Skin epidermis (tissue), 12 donors: ENCODE results near the gene KLF7.

Source experiments
- H3K27ac ChIP-seq, 21 experiments: fragments of 200-600 bp; sonication (generic) in 11 of 21; one replicate each; pipeline ENCODE4 v1.5.0; 2020; ENCODE audit warnings: mild to moderate bottlenecking in 3 of 21, inconsistent platforms in 2 of 21, moderate library complexity in 2 of 21
- H3K4me3 ChIP-seq, 7 experiments: fragments of 200-600 bp; sonication (generic) in 2 of 7; one replicate each; pipeline ENCODE4 v1.5.0; 2020; ENCODE audit warnings: inconsistent platforms in 2 of 7, mild to moderate bottlenecking in 2 of 7, moderate library complexity in 1 of 7

KLF7 gene

DNA sequence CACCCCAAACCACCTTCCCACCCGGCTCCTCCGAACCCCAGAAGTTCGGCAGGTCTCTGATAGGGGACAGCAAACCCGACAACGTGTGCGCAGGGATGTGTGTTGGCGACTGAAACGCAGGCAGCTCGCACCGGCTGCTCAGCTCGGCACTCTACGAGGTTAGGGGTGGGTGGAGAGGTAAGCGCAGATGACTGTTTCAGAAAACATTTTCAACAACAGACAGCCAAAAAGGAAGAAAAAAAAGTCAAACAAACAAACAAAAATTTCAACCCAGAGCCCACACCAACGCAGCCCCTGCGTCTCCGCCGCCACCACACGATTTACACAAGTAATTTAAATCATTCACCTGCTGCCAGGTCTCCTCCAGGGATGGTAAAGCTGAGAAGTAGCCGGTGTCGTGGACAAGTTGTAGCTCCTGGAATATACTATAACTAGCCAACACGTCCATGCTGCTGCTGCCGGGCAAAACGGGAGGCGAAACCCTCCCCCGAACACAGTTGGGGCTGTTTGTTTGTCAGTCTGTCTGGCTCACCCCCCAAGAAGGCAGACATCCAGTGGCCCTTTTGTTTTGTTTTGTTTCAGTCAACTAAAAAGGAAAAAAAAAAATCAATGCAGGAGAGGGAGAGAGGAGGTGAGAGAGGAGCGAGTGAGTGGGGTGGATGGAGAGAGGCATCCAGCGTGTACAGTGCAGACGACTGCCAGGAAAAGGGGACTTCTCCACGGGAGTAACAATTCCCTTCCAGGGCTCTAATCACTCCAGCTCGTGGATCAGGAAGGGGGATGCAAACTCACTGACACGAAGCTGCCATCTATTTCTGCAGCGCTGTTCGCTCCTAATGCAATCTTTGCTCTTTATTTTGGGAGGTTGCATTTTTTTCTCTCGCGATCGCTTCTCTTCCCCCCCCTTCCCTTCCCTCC lies at the start of gene KLF7:
KLF7 (minus strand) TSS at position 828 of the 918 bp plus-strand sequence; CDS start at position 448, 380 bp downstream.
- Histone ChIP-seq H3K27ac (peak within 1 kb of the TSS; percentile 99 to 100 (median 100)), H3K4me3 (peak within 1 kb of the TSS; percentile 62 to 88 (median 75))

DNA sequence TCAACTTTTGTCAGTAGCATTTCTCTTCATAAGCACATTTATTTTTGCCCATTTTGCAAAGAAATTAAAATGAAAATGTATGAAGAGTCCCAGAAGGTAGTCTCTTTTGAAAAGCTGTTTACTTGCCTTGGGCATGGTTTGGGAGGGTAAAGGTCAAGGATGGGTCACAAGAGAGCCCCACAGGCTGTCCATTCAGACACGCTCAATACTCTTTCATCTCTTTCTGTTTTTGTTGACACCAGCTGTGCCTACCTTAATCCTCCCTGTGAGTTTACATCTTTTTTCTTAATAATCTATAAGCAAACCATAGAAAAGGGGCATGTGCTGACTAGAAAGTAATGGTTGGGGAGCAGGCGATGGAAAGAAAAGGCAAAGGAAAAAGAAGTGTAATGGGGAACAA lies 49.6 kb upstream of the KLF7 start:
- Histone ChIP-seq H3K4me3 (no peak overlapping the region), H3K27ac (no peak overlapping the region)

DNA sequence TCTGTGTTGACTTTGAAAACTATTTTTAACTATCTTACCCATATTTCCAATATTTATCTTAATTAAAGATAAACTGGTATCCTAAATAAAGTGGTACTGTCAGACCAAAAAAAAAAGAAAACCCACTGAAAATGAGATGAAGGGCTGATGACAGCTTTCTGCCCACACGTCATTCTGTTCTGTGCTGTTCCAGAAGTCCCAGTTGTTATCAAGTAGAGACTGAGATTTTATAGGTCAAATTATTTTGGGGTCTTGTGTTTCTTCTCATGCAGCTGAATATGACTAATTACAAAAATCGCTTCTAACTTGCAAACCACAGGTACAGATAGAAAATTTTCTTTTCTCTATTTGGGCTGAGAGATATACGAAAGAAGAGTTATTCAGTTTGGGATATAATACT lies 48.7 kb upstream of the KLF7 start:
- Histone ChIP-seq H3K4me3 (no peak overlapping the region), H3K27ac (no peak overlapping the region)

DNA sequence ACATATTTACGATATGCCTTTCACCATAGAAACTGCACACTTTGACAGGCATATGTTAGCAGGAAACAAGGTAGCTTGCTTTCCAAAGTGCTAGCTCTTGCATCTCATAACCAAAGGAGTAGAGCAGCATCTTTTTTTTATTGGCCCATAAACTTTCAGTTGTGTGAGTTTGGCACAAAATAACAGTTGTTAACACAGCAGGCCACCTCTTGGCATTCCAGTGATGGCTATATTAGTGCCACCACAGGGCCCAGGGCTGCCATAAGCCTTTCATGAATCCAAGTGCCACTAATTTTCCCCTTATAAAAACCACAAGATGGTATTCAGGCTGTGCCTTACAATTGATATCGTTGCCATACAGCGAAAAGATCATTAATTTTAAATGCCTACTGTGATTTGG lies 40.3 kb upstream of the KLF7 start:
- no peak overlapping the region for H3K27ac ChIP-seq
- no peak overlapping the region for H3K4me3 ChIP-seq

DNA sequence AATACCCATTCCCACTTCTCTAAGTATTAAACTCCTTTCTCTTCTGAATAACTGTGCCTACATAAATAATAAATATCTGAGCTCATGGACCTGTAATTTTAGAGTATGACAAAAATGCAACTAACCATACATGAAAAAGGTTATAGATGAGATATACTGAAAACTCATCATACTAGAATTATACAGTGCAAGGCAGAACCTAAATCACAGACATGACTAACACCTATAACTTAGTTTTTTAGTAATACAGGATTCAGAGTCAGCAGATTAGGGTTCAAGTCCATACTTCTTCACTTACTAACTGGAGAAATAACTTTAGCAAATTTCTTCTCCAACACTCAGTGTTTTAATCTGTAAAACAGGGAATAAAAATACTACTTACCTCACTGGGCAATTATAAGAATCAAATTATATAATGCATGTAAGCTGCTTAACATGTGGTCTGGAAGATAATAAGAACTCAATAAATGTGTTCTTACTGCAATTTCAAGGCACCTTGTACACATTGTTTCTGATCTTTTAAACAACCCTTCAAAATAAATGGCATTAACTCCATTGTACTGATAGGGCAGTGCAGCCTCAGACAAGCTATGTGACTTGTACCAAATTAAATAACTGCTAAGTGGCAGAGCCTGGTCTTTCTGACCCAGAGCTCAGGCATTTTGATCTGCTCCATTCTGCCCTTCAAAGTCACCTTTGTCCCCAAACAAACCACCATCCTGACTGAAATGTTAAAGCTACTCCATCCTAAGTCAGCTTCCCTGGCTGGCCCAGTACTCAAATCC lies 39.6 kb upstream of the KLF7 start:
- Histone ChIP-seq H3K27ac (no peak overlapping the region), H3K4me3 (no peak overlapping the region)

DNA sequence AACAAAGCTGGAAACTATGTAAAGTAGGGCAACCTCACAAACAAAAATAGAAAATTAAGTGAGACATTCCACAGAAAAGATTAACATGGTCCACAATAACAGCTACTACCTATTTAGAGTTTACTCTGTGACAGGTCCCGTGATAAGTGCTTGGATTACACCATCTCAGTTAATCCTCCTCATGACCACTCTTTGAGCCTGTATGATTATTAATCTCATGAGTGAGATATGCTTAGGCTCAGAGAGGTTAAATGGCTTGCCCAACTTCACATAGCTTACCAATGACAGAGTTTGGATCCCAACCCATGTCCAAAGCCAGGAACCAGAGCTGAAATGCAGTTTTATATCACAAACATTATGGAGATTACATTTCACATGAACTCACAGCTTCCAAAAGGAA lies 37.3 kb upstream of the KLF7 start:
- H3K4me3 ChIP-seq: no peak overlapping the region
- H3K27ac ChIP-seq: no peak overlapping the region

DNA sequence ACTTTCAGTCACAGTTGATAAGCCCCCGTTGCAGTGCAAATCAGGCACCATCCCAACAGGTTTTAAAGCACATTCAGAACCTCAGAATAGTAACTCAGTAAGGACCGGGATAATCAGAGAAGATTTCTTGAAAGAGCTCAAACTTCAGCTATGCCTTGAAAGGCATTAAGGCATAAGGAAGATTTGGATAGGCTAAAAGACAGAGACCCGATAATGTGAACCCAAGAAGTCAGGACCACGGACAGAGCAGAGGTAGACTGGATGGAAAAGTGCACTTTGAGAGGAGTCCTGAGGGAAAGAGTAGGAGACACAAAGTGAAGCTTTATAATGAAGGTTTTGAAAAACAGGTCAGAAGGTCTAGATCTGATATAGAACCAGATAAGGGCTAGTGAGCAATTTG lies 36.9 kb upstream of the KLF7 start:
- Histone ChIP-seq H3K27ac (no peak overlapping the region), H3K4me3 (no peak overlapping the region)

DNA sequence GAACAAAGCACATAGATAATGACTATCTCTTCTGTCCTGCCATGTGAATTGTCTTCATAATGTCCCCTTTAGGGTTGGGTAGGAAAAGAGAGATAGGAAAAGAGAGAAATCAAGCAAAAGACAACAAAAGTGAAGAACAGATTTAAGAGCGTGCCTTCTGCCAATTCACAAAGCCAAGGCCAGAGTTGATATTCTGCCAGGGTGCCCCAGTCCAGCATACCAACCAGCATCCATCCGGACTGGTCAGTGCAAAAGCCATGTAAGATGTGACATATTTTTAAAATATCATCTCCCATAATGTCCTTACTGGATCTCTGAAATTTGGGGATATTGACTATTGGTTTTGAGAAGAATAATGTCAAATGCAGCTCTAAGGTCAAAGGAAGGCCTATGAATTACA lies 35.7 kb upstream of the KLF7 start:
- H3K4me3 ChIP-seq: no peak overlapping the region
- no peak overlapping the region for H3K27ac ChIP-seq

DNA sequence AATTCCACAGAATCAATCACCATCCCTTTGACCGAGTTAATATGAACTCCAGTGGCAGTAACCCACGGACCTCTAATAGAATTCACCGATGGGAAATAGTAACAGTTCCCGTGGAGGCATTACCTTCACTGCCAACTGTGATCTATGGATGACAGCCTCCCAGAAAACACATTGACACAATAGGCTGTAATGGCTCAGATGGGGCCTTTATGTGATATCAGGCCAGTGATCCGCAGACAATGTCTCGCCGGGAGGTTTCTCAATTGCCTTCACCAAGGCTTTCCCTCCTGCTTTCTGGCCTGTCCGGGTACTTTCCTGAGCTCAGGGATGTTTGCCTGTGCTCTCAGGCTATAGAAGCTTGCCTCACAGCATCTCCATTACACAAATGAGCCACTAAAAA lies 34.4 kb upstream of the KLF7 start:
- no peak overlapping the region for H3K4me3 ChIP-seq
- no peak overlapping the region for H3K27ac ChIP-seq

DNA sequence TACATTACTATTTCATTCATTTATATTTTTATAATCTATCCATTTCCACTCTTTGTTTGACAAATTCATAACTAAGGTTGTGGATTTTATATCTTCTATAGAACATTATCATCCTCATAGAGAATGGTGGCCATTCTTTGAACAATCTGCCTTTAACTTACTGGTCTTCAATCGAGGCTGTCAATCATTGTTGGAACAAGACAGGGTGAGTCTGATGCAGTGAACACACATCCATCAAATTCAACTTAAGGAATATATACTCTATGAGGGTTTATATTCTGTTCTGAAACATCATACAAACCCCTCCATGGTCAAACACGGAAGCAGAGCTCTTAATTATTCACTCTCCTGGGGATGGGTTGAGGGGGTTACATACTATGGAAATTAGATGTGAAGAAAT lies 28.3 kb upstream of the KLF7 start:
- no peak overlapping the region for H3K27ac ChIP-seq
- H3K4me3 ChIP-seq: no peak overlapping the region

DNA sequence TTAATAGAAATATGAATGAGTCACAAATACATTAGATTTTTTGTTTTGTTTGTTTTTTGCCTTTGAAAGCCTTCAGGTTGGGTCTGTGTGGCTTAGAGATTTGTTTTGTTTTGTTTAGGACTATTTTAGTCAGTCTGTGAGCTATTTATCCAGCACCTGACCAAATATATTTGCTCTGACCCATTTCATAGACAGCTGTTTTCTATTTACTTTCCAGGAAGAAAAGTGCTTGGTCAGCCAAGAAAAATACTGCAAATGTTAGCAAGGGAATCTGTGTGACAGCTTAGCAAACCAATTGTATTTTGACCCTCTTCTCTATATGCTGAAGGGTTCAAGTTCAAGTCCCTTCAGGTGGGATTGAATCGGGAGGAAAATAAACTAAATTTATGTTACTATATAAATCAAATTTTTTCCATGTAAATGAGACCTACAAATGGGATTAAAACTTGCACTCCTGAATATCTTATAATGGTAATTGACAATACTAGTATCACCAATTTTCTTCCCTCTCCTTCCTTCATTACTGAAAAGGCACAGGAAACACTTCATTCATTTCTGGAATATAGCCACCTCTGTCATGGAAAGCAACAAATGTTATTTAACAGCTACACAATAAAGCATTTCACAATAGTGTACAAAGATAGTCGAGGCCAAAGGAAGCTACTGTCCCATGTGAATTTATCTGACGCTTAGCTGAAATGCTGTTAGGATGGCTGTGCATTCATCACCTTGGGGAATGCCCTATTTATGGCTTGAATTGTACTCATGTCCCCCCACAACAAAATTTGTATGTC lies 23.1 kb upstream of the KLF7 start:
- Histone ChIP-seq H3K27ac (no peak overlapping the region), H3K4me3 (no peak overlapping the region)

DNA sequence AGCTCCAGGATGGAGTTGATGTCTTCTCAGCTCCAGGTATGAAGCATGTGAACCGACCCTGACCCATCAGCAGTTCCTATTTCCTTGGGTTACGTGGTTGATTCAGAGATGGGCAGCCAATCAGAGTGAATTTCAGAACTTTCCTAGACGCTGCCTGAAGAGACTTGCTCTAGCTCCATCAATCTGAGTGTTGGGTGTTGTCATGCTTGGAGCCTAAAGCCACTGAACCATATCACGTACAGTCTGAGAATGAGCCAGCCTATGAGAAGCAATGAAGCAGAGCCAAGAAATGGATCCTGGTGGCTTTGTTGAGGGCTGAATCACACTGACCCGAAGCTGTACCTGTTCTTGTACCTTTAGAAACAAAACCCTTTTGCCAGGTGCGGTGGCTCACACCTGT lies 19.6 kb upstream of the KLF7 start:
- Histone ChIP-seq H3K27ac (no peak overlapping the region), H3K4me3 (no peak overlapping the region)

DNA sequence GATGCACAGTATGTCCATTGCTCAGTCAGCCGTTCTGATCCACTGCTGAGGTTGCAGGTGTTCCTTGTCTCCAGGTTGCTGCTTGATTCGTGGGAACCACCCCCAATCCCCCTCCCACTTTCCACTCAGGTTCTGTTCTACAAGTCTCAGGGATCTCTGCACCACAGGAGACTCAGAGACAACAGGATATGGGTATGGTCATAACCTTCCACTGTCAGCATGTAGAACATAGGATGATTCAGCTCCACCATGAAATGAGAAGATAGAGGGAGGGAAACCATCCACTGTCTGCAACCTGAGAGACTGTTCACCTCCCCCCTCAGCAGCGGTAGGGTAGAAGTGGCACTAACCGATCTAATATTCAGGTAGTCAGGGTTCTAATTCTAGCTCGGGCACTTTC lies 19.0 kb upstream of the KLF7 start:
- no peak overlapping the region for H3K4me3 ChIP-seq
- no peak overlapping the region for H3K27ac ChIP-seq

DNA sequence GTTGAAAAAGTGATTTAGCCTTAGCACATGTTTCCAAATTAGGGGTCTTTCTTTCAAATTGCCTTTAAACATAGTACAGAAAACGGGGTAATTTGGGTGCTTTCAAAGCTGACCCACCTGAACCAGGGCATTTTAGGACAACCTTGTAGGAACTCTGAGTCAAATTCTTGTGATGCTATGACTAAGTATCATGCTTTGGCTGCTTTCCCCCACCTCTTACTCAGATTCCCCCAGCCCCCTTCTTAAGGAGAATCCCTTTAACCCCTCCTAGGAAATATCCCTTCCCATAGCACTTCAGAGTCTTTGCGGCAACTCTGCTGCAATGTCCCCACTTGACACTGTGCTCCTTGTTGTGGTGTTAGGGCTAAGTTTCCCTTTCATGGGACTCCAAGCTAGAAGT lies 18.6 kb upstream of the KLF7 start:
- no peak overlapping the region for H3K4me3 ChIP-seq
- no peak overlapping the region for H3K27ac ChIP-seq

DNA sequence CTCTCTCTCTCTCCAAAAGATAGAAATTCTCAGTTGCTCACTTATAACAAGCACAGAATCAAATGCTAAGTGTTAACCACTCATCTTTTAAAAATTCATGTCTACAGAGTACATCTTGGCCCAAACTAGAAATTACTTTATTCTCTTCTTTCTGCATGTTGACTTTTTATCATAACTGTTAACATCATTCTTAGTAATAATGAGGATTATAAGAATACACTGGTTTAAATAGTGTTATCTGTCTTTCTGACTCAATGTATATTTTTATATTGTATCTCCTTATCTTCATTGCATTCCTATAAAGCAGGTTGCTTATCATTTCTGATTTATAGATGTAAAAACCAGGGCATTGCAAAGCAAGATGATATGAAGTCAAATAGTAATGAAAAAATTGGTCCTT lies 17.8 kb upstream of the KLF7 start:
- H3K4me3 ChIP-seq: no peak overlapping the region
- H3K27ac ChIP-seq: no peak overlapping the region

DNA sequence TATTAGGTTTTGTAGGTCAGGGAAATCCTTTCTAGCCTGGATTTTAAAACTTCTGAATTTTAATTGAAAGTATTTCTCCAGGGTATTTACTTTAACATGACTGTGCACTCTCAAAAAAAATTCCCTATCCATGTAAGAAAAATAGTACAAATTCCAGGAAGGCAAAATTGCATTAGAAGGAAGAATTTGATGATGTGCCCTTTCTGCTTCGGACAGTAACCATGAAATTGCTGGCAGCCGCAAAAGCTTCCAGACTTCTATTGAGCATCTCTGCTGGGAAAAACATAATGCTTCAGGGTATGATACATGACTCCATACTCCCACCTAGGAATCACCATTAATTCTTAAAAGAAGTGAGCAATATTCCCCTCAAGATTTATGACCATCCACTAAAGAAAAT lies 17.2 kb upstream of the KLF7 start:
- Histone ChIP-seq H3K27ac (peak overlapping the region in 1 of 21 experiments; percentile 26), H3K4me3 (no peak overlapping the region)

DNA sequence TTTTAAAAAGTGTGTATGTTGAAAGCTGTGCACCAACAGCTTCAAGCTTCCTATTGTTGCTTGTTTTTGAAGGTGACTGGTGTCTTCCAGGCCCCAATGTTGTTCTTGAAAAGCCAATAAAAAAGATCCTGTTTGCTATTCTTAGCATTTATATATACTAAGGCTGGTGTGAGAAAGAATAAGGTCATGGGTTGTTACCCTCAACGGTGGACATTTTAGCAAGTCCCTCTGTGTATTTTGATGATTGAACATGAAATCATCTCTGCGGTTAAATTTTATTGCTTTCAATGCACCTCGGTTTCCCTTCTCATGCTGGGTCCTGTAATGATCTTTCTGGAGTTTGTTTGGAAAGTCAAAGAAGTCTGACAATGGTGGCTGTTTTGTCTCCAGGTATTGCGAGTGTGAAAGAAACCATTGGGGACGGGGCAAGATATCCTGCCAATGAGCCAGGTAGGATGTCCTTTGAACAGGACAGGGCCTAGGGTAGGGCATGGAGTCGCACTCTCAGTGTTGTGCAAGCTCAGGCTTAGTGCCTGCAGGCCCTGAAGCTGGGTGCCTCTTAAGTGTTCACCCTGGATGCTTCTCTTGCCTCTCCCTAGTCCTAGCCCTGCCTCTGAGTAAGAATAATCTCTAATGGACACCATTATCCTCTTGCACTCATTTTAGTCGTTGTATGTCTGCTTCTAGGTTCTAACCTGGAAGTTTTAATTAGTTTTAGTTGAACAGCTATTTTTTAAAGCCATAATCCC lies 16.0 kb upstream of the KLF7 start:
- H3K4me3 ChIP-seq: no peak overlapping the region
- no peak overlapping the region for H3K27ac ChIP-seq

DNA sequence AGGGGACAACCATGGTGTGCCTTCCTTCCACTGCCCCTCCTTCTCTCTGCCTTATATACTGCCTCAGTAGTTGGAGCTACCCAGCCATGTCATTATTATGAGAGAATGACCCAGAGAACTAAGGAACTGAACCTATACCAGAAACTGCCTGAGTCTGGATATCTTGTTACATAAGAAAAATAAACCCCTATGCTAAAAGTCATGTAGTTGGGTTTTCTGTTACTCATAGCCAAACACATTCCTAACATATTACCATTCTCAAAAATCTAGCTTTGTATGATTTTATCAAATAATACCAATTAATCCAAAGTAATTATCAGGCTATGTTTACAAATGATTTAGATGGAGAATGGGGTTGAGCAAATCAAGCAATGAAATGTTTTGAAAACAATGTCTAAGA lies 15.0 kb upstream of the KLF7 start:
- H3K4me3 ChIP-seq: no peak overlapping the region
- no peak overlapping the region for H3K27ac ChIP-seq

DNA sequence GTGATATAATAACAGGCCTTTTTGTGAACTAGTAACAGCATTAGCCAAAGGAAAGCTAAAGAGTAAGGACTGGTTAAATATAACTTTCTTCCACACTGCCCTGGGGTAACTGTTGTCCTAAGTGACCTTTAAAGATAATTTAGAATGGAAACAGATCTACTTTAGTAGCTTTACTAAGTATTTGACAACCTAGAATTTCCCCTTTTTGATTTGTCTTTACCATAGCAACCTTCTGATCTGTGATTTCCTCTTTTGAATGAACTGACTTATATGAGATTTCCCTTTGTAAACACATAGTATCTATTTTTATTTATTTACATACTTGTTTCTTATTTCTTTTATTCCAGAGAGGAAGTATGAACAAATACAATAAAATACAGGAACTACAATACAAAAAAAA lies 10.5 kb upstream of the KLF7 start:
- Histone ChIP-seq H3K27ac (no peak overlapping the region), H3K4me3 (no peak overlapping the region)

DNA sequence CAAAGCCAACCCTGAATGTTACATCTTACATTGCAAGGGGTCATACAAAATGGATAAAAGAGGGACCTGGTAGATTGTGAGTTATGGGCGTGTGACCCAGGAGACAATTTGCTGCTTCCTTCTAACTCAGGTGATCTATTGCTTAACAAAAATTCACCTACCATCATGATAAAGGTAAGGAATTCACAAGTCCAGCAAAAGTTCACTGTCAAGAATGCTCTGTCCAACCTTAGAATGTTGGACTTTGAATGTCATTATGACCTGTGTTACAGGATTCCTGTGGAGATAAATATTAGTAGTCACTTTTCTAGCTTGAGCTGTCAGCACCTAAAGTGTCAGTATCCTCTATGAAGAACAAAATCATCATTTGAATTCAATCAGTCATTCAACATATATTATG lies 7.9 kb upstream of the KLF7 start:
- no peak overlapping the region for H3K4me3 ChIP-seq
- no peak overlapping the region for H3K27ac ChIP-seq
